Measurements from ENCODE around the gene RPL13A. TPM values are rescaled to one million over a fixed set of nuclear protein-coding genes. Genes with fewer than 3 reads are reported as not detected.
A peak's percentile ranks its signal among the peaks of the same experiment; 100 is the strongest.
"Not testable (repeated sequence)": the region's sequence is repeated elsewhere in the genome, so short reads cannot be mapped to it uniquely, and the experiment has no call there.

RPL13A gene
- total RNA-seq (2014; rRNA removed; shearing (Covaris generic)): 2,557 and 2,630 TPM in 2 replicates

DNA sequence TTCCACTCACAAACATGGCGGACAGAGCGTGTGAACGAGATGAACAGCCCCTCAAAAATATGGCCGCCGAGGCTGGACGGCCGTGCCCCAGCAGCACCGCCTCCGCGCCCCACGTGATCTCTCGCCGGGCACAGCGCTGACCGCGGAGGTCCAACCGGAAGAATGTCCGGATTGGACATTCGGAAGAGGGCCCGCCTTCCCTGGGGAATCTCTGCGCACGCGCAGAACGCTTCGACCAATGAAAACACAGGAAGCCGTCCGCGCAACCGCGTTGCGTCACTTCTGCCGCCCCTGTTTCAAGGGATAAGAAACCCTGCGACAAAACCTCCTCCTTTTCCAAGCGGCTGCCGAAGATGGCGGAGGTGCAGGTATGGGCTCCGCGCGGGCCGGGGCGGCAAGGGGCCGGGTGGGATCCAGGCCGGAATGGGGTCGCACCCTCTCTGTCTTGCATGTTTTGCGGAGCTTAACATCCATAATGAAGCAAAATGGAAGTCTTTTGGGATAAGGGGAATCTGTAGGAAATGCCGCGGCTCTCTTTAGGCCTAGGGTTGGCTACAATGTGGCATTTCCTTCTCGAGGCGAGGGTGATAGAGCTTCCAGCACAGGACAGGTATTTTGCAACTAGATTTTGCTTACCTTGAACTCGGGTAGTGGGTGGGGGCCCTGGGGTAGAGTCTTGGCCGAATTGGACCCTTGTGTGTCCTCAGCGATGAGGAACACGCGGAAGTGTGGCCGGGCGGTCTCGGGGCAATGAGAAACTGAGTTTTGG, at the start of gene RPL13A:
RPL13A (plus strand) TSS at position 332 of the 769 bp plus-strand sequence; CDS start at position 354, 22 bp downstream.
- peak; percentile 99 for DNase-seq (ENCODE audit: low read depth)

DNA sequence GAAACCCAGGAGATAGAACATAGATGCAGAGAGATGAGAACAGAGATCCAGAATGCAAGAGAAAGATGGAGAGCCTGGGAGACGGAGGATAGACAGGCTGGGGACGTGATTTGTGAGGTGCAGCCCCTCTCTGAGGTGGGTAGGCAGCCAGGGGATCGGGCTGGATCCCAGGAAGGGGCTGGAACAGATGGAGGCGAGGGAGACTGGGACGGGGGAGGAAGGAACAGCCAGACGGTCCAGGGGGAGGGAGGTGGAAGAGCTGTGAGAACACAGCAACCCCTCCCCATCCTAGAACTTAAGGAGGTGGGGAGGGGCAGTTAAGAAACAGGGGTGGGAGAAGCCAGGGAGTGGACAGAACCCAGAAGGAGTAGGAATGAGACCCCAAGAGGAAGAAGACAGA, 49.1 kb upstream of the RPL13A start:
- no peak for DNase-seq (ENCODE audit: low read depth)

DNA sequence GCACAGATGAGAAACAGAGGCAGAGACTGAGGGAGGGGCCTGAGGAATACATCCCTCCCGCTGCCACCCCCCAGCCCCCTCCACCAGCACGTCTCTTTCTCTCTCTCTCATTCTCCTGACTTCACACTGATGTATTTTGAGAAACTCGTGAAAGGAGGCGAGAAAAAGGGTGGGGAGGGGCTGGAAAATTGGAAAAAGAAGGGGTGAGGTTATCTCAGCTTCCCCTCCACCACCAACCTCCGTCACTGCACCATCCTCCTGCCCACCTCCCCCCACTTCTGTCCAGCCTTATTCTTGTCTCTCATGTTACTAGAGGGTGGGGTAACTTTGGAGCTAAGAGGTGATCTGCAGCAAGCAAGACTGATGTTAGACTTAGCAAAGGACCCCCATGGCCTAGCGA, 47.6 kb upstream of the RPL13A start:
- DNase-seq (ENCODE audit: low read depth): no peak

DNA sequence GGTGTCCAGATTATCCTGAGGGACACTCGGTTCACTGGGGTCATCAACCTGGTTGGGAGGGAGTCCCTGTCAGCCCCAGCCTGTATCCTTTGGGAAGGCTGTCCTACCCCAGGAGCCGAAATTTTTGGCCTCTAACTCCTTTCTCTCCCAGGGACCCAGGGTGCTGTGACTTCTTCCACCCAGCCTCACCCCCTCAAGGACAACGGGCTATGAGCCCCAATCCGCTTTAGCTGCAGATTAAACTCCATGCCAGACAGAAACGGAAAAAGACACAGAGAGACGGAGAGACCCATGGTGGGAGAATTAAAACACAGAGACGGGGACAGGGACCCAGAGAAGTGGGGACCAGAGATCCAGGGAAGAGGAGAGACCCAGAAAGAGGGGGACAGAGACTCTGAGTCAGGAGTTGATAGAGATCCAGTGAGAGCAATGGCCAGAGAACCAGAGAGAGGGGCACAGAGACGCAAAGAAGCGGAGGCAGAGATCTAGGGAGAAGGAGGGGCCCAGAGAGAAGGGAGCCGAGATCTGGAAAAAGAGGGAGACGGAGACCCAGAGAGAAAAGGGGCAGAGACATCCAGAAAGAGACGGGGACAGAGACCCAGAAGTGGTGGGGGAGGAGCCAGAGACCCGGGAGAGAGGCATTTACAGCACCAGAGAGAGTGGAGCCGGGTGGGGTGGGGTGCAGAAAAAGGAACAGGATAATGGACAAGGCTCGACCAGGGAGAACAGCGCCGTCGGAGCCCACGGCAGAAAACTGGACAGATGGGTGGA, 46.8 kb upstream of the RPL13A start:
- no peak for DNase-seq (ENCODE audit: low read depth)

DNA sequence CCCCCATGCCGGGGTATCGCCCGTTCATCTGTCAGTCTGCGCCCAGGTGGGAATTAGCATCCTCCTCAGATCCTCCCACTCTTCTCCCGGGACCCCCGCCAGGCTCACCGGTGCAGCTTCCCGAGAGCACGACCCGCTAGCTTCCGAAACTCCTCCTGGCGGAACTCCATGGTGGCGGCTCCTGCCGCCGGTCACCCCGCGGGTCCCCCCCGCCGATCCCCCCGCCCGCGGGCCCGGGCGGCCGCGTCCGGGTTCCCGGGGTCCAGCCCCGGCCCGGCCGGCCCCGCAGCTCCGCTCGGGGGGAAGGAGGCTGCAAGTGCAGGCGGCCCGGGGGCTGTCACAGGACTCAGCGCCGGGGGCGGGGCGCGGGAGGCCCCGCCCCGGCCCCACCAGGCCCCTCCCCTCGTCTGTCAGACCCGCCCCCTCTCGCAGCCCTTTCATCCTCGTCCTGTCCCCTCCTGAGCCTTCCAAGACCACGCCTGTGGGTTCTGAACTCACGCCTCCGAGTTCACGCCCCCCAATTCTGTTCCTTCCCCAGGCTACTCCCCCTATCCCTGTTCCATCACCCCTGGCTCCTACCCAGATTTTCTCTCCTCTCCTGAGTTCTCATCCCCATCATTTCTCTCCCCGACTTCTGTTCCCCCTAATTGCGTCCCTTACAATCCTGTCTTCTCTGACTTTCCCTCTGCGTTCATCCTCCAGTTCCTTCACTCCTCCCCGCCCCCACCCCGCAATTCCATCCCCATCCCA, 46.0 kb upstream of the RPL13A start, which contains the start of gene SLC17A7:
SLC17A7 (minus strand) TSS at position 318 of the 750 bp plus-strand sequence; CDS start at position 170, 148 bp downstream.
- DNase-seq (ENCODE audit: low read depth): peak; percentile 64

DNA sequence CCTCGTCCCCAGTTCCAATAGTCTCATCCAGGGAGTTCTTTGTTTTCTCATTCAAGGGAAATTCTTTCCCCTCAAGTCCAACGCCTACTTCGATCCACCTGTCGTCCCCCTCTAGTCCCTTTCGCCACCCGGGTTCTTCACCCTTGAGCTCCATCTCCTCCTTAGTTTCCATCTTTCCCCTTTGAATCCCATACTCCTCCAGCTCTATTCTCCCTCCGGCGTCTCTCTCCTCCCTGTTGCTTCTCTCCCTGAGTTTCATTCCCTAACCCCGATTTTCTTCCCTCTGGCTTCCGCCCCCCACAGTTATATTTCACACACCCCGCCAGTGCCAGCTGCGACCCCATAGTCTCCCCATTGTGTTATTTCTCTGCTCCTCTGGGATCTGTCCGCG, 45.5 kb upstream of the RPL13A start:
- no peak for DNase-seq (ENCODE audit: low read depth)

DNA sequence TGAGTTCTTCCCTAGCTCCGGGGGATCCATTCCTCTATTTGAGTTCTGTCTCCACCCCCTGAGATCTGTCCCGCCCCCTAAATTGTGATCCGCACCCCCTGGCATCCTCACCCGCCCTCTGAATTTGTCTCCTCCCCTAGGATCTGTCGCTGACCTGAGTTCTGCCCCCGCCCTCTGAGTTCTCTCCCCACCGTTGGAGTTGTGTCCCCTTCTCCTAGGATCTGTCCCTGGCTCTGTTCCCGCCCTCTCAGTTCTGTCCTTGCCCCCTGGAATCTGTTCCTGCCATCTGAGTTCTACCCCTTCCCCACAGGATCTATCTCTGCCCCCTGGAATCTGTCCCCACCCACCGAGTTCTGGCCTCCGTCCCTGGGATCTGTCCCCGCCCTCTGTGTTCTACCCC, 45.1 kb upstream of the RPL13A start:
- DNase-seq (ENCODE audit: low read depth): peak; percentile 64

DNA sequence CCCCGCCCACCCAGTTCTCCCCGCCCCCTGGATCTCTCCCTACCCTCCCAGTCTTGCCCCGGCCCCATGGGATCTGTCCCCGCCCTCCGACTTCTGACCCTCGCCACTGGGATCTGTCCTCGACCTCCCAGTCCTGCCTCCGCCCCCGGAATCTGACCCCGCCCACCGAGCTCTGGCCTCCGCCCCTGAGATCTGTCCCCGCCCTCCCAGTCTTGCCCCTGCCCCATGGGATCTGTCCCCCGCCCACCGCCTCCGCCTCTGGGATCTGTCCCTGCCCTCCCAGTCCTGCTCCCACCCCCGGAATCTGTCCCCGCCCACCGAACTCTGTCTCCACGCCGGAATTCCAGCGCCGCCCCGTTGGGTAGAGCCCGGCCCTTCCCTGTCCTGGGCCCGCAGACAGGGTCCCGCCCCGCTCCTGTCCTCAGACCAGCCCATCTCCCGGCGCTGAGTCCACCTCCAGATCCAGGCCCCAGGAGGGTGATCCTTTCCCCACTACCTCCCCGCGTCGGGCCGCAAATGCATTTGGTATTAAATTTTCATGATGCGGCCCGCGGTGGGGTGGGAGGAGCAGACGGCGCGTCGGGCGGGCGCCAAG, 44.5 kb upstream of the RPL13A start:
- peak; percentile 93 for DNase-seq (ENCODE audit: low read depth)

DNA sequence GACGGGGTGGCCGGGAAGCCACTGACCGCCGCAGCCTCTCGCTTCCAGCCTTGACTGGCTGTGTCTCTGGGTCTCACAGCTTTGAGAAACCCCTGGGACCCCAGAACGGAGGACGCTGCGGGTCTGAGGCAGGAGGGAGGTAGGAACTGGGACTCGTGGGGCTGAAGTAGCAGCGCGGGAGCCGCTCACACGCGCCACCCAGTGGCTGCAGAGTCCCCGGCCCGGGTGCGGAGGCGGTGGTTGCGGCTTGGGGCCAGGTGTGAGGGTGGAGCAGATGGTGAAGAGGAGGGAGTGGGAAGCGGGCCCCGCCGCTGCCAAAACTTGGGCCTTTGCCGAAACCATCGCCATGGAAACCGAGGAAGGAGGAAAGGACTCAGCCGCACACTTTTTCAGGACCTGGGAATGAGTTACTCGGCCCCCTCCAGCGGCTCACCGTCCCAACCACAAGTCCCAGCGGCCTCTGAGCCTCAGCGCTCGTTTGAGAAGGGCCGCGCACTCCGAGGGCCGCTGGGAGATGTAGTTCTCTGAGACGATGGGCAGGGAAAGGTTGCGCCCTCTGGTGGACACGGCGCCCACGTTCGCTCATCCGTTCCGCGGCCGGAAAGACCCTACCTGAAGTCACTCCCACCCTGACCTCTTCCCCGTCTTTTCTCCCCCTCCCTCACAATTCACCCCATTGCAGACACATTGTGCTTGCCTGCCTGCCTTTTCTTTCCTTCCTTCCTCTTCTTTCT, 43.9 kb upstream of the RPL13A start:
- peak; percentile 95 for DNase-seq (ENCODE audit: low read depth)

DNA sequence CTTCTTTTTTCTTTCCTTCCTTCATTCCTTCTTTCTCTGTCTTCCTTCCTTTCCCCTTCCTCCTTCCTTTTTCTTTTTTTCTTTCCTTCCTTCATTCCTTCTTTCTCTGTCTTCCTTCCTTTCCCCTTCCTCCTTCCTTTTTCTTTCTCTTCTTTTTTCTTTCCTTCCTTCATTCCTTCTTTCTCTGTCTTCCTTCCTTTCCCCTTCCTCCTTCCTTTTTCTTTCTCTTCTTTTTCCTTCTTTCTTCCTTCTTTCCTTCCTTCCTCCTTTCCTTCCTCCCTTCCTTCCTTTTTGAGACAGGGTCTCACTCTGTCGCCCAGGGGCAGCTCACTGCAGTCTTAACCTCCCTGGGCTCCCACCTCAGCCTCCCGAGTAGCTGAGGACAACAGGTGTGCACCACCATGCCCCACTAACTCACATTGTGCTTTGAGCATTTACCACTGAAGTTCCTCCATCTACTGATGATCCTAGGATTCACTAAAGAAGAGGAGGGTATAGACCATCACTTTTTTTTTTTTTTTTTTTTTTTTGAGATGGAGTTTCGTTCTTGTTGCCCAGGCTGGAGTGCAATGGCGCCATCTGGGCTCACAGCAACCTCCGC, 43.2 kb upstream of the RPL13A start:
- not testable (repeated sequence) for DNase-seq (ENCODE audit: low read depth)

DNA sequence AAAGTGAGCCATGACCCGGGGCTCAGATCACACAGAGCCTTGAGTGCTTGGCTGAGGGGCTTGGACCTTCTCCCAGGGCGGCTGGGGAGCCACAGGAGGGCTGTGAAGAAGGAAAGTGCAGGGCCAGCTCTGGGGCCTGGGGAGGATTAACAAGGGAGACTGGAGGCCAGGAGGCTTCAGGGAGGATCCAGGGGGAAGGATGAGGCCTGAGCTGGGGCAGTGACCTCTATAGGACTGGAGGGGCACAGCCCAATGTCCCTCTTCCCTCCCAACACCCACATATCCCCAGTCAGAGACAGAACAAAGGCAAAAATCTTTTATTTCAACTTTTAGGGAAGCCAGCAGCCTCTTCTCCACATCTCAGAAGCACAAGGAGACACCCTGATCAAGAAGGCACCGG, 41.4 kb upstream of the RPL13A start:
- DNase-seq (ENCODE audit: low read depth): no peak

DNA sequence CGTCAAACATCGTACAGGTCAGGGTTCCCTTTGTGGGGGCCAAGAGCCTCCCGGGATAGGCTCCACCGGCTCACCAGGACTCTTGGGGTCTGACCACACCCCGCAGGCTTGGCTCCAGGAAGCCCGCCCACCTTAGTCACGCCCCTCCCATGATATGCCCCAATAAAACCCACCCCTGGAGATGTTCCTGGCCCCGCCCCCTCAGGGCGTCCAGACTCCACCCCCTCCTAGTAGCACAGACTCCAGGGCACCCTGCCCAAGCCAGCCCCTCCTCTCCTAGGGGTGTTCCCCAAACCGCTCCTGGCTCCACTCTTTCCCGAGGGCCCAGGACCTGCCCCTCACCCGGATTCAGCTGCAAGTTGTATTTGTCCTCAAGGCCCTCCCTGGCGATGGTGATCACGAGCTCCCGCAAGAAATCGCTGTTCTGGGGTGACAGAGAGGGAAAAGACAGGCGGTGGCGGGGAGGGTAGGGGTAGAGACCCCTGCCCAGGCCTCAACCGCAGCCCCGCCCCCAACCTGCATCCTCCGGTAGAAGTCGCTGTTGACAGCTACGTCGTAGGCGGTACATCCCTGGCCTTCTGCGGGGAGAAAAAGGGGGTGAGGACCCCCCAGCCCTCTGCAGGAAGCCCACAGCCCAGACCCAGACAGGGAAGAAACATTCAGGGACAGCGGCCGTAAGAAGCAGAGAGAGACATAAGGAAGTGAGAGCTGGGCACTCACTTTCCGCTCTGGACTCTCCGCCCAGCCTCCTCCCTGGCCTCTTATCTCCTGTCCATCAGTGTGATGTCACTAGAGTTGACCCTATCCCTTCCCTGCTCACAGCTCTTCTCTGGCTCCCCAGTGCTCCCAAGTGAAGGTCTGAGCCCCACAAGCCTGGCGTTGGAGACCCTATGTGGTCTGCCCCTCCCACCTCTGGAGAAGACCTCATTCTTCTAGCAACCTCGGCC, 39.6 kb upstream of the RPL13A start:
- peak; percentile 45 for DNase-seq (ENCODE audit: low read depth)

DNA sequence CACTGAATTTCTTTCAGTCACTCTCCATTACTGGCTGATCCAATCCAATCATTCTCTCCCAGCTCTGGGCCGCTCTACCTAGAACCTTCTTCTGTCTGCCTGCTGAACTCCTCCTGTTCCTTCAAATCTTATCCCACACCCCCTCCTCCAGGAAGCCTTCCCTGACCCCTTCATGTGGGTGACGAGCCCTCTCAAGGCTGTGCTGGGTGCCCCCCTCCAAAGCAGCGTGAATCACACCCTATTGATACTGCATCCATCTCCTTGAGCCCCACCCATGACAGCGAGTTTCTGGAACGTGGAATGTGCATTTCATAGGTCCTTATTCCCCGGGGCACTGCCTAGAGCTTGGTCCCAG, 39.0 kb upstream of the RPL13A start:
- no peak for DNase-seq (ENCODE audit: low read depth)

DNA sequence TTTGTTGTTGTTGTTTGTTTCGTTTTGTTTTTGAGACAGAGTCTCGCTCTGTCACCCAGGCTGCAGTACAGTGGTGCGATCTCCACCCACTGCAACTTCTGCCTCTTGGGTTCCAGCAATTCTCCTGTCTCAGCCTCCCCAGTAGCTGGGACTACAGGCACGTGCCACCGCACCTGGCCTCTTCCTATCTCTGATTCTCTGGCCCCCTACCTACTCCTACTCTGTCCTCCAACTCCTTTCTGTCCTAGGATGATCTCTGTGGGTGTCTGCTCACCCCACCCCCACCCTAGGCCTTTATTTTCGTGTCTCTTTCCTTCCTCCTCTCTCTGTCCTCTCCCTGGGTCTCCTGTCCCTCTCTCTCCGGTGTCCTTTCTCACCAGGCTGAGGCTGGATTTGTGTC, 37.0 kb upstream of the RPL13A start:
- DNase-seq (ENCODE audit: low read depth): no peak

DNA sequence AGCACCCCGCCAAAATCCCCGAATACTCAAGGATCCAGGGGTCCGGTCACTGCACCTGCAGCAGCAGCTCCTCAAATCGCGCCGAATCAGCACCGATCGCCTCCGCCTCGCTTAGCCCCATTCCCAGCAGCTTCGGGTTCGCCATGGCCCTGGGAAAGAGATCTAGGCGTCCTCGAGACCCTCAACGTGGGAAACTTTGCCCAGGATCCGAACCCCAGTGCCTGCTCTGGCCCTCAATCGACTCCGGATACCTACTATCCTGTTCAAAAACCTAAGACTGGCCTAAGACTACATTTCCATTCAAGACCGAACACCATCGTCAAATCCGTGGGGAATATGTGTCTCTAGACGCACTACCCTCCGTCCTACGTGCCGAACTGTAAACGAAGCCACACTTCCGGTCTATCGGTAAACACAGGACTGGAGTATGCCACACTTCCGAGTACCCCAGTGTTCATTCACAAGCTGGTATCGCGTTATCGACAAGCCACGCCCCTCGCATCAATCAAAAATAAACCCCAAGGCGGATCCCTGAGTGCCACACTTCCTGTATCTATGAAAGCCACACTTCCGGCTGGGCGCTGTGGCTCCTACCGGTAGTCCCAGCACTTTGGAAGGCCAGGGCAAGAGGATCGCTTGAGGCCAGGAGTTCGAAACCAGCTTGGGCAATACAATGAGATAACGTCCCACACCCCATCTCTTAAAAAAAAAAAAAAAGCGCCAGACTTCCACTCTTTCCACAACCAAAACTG, 35.8 kb upstream of the RPL13A start, which contains the start of gene PIH1D1:
PIH1D1 (minus strand) TSS at position 385 of the 752 bp plus-strand sequence; CDS start at position 145, 240 bp downstream.
- peak; percentile 100 for DNase-seq (ENCODE audit: low read depth)

DNA sequence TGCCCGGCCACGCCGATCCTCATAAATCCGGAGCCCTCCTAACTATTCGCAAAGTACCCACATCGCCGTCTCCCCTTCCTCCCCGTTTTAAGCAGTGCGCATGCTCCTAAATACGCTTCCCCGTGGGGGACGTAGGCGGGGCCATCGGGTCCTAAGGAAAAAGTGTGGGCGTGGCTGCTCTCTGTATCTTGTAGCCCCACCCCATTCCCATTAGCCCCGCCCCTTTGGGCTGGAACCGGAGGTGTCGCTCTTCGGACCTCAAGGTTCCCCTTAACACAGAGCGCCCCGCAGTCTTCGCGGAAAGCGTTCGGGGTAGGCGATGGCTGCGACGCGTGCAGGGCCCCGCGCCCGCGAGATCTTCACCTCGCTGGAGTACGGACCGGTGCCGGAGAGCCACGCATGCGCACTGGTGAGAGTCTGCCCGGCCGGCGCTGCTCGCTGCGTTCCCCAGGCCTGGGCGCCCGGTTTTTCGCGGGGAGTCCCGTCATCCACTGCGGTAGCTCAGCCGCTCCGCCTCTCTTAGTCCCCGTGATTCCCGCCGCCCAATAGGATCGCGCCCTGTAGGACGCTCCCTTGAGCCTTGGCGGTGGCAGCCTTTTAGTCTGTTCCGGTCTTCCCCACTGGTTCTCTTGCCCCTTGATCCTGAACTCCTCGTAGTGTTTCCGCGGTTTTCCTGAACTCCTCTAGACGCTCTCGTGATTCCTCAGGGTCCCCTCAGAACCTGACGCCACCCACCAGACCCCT, 34.2 kb upstream of the RPL13A start, which contains the start of gene ALDH16A1:
ALDH16A1 (plus strand) TSS at position 213 of the 744 bp plus-strand sequence; CDS start at position 320, 107 bp downstream.
- peak; percentile 98 for DNase-seq (ENCODE audit: low read depth)

DNA sequence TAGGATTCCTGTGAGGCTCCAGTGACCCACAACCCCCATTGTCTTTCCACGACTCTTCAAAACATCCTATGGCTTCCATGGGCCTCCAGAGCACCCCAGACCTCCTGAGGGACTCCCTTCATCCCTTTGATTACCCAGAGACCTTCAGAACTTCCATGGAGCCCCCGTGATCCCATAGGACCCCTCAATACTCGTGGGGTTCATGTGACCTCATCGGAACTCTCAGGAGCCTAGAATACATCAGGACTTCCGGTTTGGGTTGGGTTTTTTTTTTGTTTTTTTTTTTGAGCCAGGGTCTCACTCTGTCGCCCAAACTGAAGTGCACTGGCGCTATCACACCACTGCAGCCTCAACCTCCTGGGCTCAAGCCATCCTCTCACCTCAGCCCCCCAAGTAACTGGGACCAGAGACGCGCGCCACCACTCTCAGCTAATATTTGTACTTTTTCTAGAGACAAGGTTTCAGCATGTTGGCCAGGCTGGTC, 33.6 kb upstream of the RPL13A start:
- DNase-seq (ENCODE audit: low read depth): no peak

DNA sequence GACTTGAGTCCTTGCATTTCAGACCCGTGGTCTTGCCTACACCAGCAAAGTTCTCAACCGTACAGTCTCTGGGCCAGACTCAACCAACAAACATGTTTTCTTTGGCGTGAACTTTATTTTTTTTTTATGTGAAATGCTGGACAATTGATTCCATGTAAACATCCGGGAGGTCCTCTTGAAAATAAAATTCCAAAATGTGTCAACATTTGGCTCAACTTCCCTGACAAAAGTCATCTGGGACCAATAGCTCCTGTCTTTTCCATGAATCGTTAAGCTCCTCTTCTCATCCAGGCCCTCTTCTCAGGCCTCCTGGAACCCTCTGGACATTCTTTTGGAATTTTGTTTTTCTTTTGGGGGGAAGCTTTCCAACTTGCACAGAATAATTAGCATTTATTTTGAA, 31.6 kb upstream of the RPL13A start:
- no peak for DNase-seq (ENCODE audit: low read depth)

All from RPMI7951 (cell line).